NCI-H2081 treated with DMSO at 0.1 percent for 48 hours (cell line): ENCODE results near the gene OSCAR.

Experiments used
- DNase-seq: peaks from one replicate; lab custom pipeline; 2025; lab: John Stamatoyannopoulos, UW

OSCAR gene, protein sequence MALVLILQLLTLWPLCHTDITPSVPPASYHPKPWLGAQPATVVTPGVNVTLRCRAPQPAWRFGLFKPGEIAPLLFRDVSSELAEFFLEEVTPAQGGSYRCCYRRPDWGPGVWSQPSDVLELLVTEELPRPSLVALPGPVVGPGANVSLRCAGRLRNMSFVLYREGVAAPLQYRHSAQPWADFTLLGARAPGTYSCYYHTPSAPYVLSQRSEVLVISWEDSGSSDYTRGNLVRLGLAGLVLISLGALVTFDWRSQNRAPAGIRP

DNA sequence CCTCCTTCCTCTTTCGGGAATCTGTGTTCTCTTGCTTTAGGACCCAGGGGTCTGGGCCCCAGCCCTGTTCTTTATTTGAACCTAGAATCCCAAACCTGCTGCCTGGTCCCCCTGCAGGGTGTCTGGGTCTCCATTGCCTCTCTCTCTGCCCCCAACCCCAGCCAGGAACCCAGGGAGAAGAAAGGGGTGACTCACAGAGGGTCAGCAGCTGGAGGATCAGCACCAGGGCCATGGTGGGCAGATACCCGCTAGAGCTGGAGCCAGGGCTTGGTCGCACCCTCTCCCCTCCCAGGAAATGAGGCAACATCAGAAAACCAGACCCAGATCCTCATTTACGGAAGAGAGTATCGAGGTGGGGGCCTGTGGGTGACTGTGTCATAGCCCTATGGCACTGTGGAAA lies at the start of gene OSCAR:
TSS of gene OSCAR (minus strand) at position 243 of the 400 bp plus-strand sequence. CDS start at position 232, 11 bp downstream.
- no peak for DNase-seq

DNA sequence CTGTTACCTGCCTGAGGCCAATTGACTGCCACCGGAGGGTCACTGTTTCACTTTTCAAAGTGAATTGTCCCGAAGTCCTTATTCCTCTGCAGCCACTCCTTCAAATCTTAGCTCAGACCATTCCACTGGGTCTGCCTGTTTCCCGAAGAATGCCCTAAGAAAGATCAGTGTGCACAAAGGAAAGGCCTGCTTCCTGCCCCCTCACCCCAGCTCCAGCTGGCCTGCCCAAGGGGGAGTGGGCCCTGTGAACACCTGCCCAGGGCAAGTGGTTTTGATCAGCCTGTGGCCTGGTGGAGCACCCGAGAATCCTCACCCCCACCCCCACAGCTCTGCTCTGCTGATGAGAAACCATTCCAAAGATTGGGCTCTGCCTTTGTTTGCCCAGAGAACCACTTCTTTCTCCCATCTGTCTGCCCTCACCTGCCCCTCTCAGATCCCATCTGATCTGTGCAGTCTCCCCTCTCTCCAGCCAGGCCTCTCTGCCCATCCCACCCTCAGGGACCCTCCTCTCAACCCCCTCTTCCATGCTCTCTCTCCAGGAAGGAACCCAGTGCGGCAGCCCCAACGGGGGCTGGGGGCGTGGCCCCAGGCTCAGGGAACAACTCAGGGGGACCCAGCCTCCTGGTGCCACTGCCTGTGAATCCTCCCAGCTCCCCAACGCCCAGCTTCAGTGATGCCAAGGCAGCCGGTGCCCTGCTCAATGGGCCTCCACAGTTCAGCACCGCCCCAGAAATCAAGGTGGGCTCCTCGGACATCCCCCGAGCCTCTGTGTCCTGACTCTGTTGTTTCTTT lies 48.6 kb upstream of the OSCAR start:
- no peak for DNase-seq

DNA sequence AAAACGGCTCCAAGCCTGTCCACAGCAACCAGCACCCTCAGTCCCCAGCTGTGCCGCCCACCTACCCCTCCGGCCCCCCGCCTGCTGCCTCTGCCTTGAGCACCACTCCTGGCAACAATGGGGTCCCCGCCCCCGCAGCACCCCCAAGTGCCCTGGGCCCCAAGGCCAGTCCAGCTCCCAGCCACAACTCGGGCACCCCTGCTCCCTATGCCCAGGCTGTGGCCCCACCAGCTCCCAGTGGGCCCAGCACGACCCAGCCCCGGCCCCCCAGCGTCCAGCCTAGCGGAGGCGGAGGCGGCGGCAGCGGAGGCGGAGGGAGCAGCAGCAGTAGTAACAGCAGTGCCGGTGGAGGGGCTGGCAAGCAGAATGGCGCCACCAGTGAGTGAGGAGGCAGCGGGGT lies 47.6 kb upstream of the OSCAR start:
- DNase-seq, result no peak

DNA sequence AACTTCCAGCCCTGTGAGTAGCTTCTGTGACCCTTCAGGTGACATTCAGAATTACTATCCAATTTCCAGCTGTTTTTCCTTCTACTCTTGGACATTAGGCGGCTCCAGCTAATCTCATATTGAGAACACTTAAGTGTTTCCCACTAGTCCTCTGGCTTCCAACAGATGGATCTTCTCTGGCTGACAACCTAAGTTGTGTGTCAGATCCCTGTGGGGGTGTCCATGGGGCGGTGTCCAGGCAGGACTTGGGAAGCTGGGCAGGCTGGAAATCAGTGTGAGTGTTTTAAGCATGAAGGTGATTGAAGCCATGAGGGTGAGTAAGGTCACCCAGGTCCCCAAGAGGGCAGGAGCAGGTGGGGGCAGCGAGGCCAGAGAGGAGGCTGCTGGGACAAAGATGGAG lies 47.1 kb upstream of the OSCAR start:
- no peak for DNase-seq

DNA sequence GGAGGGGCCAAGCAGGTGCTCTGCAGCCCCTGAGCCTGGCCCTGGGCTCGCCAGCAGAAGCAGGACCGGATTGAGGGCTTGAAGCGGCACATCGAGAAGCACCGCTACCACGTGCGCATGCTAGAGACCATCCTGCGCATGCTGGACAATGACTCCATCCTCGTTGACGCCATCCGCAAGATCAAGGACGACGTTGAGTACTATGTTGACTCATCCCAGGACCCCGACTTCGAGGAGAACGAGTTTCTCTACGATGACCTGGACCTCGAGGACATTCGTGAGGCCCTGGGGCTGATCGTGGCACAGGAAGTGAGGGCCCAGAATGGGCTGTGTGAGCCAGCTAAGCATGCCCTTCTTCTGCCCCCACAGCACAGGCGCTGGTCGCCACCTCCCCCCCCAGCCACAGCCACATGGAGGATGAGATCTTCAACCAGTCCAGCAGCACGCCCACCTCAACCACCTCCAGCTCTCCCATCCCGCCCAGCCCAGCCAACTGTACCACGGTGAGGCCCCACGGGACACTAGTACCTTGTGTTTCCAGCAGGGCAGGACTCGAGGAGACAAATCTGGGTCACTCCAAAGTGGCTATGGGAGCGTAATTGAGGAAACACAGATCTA lies 45.0 kb upstream of the OSCAR start:
- no peak for DNase-seq

DNA sequence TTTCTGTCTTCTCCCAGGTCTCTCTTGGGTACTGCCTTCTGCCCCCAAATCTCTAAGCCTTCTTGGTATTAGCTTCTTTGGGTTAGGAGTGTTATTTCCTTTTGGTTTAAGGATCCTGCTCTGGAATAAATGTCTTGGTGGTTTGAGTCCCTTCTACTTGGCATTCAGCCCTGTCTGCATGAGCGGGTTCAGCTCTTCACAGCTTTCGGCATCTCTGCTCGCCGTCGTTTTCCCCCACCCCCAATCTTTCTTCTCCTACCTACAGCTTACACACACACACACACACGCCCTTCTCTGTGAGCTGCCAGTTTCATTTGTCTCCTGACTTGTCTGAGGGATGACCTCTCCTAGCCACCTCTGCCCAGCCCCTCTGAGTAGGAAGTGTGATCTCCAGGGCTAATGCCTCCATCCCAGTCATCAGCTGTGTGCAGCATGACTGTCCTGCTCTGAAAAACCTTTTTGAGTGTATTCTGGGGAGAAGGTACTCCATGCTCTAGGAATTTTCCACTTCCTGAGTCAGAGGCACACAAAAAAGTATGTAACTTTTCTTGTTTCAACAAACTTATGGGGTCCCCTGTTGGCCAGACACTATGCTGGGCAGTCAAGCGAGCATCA lies 41.7 kb upstream of the OSCAR start:
- no peak for DNase-seq

DNA sequence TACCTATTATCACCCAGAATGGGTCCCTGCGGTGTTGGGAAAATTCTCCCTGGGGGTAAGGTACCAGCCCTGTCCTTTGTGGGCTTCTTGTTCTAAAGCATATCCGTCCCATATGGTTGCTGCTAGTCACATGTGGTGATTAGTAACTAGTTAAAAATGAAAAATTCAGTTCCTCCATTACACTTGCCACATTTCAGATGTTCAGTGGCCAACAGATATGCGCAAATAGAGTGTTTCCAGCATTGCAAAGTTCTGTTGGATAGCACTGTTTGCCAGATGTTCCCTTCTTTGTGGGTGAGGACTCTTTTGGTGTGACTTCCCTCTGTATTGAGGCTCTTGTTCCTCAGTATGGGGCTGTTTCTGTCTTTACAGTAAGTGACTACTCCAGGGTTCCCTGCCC lies 40.8 kb upstream of the OSCAR start:
- DNase-seq, result no peak

DNA sequence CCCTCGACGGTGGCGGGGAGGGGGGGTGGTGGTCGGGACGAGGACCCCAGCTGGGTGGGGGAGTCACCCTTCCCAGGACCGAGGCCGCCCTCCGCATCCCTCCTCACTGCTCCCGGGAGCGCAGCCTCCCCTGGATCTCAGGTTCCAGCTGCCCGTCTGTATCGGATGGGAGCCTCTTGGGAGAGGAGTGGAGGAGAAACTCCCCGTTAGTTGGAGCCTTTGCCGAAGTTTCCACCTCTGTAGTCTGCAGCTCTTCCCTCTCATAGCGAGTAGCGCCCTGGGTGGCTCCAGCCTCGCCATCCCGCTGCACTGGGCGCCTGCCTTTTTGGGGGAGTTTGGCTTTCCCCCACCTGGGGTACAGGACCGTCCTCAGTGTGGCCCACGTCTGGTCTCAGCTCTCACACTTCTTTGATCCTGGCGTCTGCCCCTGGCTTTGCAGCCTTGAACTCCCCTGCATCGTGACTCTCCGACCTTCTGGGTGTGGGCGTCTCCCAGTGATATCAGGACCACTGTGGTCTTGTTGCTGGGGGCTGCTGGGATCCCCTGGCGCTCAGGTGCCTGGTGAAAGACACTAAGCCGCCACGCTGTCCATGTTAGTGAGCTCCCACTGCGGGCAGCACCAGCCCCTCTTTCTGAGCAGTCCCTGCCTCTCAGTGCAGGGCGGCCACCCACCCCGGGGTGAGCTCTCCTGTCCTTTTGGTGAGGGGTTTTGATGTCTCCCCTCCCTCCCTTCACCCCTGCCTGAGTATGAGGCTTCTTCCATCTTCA lies 38.1 kb upstream of the OSCAR start:
- no peak for DNase-seq

DNA sequence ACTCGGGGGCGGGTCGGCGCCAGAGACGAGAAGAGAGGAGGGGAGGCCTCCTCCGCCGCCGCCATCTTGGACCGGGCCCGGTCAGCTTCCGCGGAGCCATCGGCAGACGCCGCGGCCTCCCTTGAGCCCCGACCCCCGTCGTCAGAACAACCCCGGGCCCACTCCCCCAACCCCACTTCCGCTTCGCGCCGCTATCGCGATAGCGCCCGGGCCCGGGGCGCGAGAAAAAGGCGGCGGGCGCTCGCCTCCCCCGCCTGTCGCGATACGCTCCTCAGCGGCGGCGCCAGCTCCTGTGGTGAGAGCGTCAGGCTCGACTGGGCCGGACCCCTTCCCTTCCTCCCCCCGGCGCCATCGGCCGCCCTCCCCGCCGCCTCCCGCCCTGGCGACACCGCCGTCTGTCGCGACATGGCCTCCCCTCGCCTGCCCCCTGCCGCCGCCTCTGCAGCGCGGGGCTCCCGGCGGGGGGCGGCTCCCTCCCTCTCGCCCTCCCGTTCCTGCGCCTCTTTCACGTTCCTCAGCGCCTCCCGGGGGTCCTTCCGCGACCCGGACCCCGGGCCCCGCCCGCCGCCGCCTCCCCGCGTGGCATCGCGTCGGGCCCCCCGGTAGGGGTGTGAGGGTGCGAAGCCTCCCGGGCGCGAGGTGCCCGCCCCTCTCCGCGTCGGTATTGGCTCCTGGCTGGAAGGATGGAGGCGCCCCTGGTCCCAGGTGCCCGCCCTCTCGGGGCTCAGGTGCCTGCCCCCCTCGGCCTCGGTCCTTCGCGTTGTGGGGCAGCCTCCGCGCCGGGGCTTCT lies 37.3 kb upstream of the OSCAR start, which contains the start of gene CNOT3:
TSS of gene CNOT3 (plus strand) at position 64 of the 790 bp plus-strand sequence. CDS start 5,217 bp downstream, outside the sequence.
- DNase-seq, result no peak

DNA sequence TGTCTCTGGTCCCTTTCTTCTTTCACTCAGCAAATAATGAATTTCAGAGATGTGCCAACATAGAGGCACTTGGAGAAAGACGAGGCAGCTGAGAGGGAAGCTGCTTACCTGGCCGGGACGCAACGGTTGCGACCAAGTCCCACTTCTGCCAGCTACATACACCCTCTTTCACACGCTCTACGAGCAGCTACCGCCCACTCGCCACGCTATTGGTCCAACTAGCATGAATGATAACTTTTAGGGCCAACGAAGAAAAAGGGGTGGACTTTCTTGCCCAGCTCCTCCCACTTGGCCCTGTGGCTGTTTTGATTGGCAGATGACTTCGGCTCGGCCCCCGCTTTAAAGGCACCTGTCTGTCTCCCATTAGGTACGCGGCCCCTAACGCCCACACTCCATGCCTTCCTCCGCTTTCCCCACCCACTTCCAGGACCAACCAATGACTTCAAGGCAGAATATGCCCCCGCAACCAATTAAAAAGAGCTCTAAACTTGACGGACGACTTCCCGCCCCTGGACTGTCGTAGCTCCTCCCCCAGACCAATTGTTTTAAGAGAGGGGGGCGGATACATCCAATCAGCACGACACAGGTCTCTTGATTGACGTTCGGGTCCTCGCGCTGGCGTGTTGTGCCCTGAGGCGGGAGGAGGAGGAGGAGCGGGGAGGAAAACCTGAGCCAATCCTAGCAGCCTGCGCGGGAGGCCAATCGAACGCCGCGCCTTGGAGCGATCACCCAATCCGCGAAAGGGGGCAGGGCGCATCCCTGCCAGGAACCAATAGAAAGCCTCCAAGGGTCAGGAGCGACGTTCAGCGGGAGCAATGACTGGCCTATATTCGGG lies 36.5 kb upstream of the OSCAR start:
- peak; percentile 99 for DNase-seq

DNA sequence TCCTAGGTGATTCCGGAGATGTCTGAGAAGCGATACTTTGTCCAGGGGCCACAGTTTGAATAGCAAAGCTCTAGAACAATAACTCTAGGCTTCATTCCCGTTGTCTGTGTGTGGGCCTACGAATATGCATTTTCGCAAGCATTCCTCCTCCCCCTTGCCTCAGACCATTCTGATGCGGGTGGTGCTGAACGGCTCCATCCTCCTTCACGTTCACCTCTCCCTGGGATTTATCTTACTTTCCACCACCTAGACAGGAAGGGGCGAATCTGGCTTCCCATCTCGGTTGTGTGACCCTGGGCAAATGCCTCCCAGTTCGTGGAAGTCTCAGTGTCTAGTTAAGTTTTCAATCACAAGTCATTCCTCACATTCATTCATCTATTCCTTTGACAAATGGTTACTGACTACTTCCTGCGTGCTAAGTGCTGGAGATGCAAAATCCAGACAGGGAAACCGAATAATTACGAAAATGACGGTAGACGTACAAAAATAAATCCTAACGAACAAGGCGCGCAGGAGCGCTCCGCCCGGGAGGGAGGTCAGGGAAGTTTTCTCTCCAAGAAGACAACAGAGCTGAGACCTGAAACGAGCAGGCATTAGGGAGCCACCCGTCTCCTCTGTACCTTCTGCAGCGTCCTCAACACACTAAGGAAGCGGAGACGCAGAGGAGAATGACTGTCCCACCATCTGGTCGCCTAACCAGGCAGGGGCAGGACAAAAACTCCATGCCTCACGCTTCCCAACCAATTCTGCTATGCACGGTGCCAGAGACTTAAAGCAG lies 35.7 kb upstream of the OSCAR start:
- no peak for DNase-seq

DNA sequence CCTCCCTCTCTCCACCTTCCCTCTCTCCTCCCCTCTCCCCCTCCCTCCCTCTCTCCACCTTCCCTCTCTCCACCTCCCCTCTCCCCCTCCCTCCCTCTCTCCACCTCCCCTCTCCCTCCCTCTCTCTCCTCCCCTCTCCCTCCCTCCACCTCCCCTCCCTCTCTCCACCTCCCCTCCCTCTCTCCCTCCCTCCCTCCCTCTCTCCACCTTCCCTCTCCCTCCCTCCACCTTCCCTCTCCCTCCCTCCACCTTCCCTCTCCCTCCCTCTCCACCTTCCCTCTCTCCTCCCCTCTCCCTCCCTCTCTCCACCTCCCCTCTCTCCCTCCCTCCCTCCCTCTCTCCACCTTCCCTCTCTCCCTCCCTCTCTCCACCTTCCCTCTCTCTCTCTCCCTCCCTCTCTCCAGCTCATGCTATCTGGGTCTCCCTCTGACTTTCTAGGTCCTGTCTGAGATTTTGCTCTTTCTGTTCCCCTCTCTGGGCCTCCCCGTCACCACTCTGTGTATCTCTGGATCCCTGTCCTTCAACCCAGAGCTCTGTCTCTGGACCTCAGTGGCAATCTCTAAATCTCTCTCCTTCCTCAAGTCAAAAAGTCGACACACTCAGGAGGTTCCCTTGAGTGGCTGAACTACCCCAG lies 33.5 kb upstream of the OSCAR start:
- DNase-seq, result no peak

DNA sequence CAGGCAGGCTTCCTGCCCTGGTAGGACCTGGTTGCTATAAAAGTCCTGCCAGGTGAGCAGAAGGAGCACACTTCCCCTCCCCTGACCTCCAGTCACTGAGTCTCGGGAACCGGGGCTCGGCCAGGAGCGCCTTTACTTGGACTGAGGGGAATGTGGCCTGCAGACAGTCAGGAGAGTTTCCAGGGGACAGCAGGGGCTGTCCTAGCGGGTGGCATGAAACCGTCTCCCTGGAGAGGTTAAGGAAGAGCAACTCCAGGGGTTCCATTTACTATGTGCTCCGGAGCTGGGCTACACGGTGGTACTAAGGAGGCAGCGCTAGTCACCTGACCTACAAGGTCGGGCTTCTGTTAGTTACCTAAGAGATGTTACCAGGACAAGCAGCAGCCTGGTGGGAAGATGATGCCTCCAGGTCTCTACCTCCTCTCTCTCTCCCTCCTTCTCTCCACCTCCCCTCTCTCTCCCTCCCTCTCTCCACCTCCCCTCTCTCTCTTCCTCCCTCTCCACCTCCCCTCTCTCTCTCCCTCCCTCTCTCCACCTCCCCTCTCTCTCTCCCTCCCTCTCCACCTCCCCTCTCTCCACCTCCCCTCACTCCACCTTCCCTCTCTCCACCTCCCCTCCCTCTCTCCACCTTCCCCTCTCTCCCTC lies 32.8 kb upstream of the OSCAR start:
- no peak for DNase-seq

DNA sequence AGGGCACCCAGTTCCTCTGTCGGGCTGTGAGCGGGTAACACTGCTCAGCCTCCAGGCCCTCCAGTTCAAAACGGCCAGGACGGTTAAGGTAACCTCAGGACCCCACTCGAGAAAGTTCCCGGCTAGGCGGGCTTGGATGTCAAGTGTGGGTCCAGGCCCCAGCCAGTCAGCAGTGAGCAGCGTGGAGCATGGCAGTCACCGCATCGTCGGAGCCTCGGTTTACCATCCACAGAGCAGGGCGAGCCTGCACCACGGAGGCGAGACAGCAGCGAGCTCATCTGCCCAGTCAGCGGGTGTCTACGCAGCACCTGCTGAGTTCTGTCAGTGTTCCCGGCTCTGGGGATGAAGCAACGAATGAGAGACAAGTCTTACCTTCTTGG lies 29.0 kb upstream of the OSCAR start:
- DNase-seq, result no peak

DNA sequence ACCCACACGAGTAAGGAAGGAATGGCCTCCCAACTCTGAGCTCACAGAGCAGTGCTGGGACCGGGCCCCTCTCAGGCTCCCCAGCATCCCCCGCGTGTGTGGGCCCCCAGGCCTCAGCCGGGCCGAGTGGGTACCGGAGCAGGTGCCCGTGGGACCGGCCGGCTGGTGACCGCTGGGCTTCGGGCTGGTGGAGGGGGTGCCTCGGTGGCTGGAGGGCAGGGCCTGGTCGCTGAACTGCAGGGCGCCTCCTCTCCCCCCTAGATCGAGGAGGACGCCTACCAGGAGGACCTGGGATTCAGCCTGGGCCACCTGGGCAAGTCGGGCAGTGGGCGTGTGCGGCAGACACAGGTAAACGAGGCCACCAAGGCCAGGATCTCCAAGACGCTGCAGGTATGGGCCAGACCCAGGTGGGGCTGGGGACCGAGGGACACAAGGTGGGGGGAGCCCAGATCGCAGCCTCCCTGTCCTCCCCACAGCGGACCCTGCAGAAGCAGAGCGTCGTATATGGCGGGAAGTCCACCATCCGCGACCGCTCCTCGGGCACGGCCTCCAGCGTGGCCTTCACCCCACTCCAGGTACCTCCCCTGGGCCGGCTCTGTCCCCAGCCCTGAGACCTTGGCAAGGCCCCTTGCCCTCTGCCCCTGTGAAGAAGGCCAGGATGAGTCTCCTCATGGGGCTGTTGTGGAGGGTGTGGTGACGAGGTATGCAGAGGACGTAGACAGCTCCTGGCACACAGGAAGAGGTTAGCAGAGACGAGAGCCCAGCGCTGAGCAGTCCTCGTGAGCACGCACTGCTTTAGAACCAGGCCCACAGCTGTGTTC lies 28.4 kb upstream of the OSCAR start:
- no peak for DNase-seq

DNA sequence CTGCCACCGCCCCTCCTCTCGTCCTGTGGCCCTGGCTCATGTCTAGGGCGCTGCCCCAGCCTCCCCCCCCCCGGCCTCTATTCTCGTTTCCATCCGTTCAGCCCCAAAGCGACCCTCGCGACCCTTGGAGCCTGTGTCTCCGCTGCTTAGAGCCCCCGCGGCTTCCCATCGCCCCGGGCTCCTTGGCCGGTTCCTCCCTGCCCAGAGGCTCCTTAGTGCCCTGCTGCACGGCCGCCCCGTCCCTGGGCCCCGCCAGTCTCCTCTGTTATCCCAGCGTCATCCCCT lies 27.8 kb upstream of the OSCAR start:
- DNase-seq, result no peak

DNA sequence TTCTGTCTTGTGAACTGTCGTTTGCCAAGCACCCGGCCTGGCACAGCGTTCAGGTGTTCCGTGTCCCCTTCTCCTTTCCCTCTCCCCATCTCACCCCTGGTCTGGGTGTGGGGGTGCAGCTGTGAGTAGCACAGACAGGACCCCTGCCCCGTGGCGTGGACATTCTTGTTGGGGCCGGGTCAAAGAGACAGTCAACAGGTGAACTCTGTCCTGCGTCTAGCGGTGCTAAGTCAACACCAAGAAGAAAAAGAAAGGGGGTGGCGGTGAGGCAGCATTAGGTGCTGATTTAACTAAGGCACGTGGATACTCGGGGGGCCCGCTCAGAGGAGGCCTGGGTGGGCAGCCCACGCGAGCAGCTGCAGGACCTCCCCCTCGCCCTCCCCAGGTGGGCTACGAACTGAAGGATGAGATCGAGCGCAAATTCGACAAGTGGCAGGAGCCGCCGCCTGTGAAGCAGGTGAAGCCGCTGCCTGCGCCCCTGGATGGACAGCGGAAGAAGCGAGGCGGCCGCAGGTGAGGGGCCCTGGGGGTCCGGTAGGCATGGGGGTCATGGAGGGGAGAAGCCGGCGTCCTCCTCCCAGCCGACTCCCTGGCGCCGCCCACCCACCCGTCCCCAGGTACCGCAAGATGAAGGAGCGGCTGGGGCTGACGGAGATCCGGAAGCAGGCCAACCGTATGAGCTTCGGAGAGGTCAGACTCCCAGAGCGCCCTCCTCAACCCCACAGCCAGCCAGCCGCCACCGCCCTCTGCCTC lies 27.3 kb upstream of the OSCAR start:
- DNase-seq, result no peak
